HCT116 (cell line): ENCODE results near the gene TBC1D21.

Source experiments
- CEBPB ChIP-seq: IDR thresholded peaks from 2 replicates; pipeline ENCODE4 v1.6.1; 2012; ENCODE audit warnings: low read depth
- EGR1 ChIP-seq: IDR thresholded peaks from 2 replicates; pipeline ENCODE4 v1.6.1; 2012; ENCODE audit warnings: low read depth
- EZH2 ChIP-seq: fragments of 200-600 bp; sonication (generic); IDR thresholded peaks from 2 replicates; pipeline ENCODE4 v1.6.1; 2017; ENCODE audit warnings: antibody characterized with exemption, mixed run types
- POLR2A ChIP-seq: IDR thresholded peaks from 2 replicates; pipeline ENCODE4 v1.7.0; 2011; ENCODE audit warnings: borderline replicate concordance; ENCODE audit not compliant: insufficient read depth, insufficient read length; ENCODE audit errors: extremely low read depth
- POLR2AphosphoS5 ChIP-seq: IDR thresholded peaks from 2 replicates; pipeline ENCODE4 v1.6.1; 2011; ENCODE audit warnings: mild to moderate bottlenecking, low read depth, low read length, moderate library complexity
- SIN3A ChIP-seq: IDR thresholded peaks from 2 replicates; pipeline ENCODE4 v1.6.1; 2012; ENCODE audit warnings: low read depth
- TCF7L2 ChIP-seq: IDR thresholded peaks from 2 replicates; pipeline ENCODE4 v1.7.0; 2011; ENCODE audit warnings: borderline replicate concordance, inconsistent platforms; ENCODE audit not compliant: insufficient read depth, insufficient read length; ENCODE audit errors: extremely low read depth
- YY1 ChIP-seq: IDR thresholded peaks from 2 replicates; pipeline ENCODE4 v1.6.1; 2011; ENCODE audit warnings: low read length, low read depth, moderate library complexity, mild to moderate bottlenecking; ENCODE audit not compliant: insufficient replicate concordance; ENCODE audit errors: extremely low read depth
- ZNF274 ChIP-seq: fragments of 200-500 bp; sonication (Bioruptor generic); IDR thresholded peaks from 2 replicates; pipeline ENCODE4 v1.6.1; 2014; ENCODE audit warnings: mild to moderate bottlenecking, low read depth, low read length, inconsistent platforms
- TF ChIP-seq, protein P1 (sequence below), 3 experiments: fragments of 200-600 bp in 1 of 3; sonication (generic) in 1 of 3; IDR thresholded peaks in 2 of 3; conservative IDR thresholded peaks in 1 of 3; 2 replicates each; pipeline ENCODE4 v1.5.1; 2012 to 2017; ENCODE audit warnings: low read depth in 2 of 3, low read length in 2 of 3, antibody characterized with exemption in 1 of 3, borderline replicate concordance in 1 of 3, control low read depth in 1 of 3, mild to moderate bottlenecking in 1 of 3, mixed read lengths in 1 of 3, mixed run types in 1 of 3, moderate library complexity in 1 of 3; ENCODE audit not compliant: insufficient read depth in 1 of 3
- TF ChIP-seq, protein P2 (sequence below): IDR thresholded peaks from 2 replicates; pipeline ENCODE4 v1.6.1; 2012

GRCh38 chr15:73836845-73837244 is 36.5 kb upstream of the TBC1D21 start:
- TF ChIP-seq, protein P1, sequence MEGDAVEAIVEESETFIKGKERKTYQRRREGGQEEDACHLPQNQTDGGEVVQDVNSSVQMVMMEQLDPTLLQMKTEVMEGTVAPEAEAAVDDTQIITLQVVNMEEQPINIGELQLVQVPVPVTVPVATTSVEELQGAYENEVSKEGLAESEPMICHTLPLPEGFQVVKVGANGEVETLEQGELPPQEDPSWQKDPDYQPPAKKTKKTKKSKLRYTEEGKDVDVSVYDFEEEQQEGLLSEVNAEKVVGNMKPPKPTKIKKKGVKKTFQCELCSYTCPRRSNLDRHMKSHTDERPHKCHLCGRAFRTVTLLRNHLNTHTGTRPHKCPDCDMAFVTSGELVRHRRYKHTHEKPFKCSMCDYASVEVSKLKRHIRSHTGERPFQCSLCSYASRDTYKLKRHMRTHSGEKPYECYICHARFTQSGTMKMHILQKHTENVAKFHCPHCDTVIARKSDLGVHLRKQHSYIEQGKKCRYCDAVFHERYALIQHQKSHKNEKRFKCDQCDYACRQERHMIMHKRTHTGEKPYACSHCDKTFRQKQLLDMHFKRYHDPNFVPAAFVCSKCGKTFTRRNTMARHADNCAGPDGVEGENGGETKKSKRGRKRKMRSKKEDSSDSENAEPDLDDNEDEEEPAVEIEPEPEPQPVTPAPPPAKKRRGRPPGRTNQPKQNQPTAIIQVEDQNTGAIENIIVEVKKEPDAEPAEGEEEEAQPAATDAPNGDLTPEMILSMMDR (IDR thresholded peaks at IDR 0.05 in 2 of 3, conservative IDR thresholded peaks at IDR 0.05 in 1 of 3; ENCODE audit: borderline replicate concordance in 1 of 3, insufficient read depth in 1 of 3, low read depth in 2 of 3, low read length in 2 of 3): no peak
- no peak for TF ChIP-seq POLR2AphosphoS5
- TF ChIP-seq POLR2A: no peak
- TF ChIP-seq CEBPB: no peak
- TF ChIP-seq YY1: no peak
- no peak for TF ChIP-seq ZNF274
- TF ChIP-seq EZH2: no peak
- no peak for TF ChIP-seq TCF7L2
- no peak for TF ChIP-seq SIN3A
- TF ChIP-seq, protein P2, sequence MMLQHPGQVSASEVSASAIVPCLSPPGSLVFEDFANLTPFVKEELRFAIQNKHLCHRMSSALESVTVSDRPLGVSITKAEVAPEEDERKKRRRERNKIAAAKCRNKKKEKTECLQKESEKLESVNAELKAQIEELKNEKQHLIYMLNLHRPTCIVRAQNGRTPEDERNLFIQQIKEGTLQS: no peak
- no peak for TF ChIP-seq EGR1
